Measurements from ENCODE around the gene CLEC3B. TPM values are rescaled to one million over a fixed set of nuclear protein-coding genes. Genes with fewer than 3 reads are reported as not detected.
A peak's percentile ranks its signal among the peaks of the same experiment; 100 is the strongest.

The CLEC3B gene
- total and polyA plus RNA-seq, 2 of the 8 experiments (the other 6 are each of a cell fraction or from before 2014, with no cell fraction given) = 0.32 TPM; not detected in 1

- Histone ChIP-seq H3K18ac (ENCODE audit: extremely low read depth, low read length) (no peak overlapping the region), H2BK5ac (ENCODE audit: low read depth, low read length) (no peak overlapping the region), H3K27ac (ENCODE audit: low read depth, low read length) (no peak overlapping the region), H3K4me2 (ENCODE audit: insufficient read depth in 1 of 2, low read depth in 2 of 2, low read length in 2 of 2) (no peak overlapping the region), H3K27me3 (replicated peaks in 1 of 4; ENCODE audit: control insufficient read depth in 3 of 4, extremely low read depth in 1 of 4, insufficient read depth in 3 of 4, low read length in 3 of 4) (peaks cover 4 to 8% (median 7%) of the 10 kb centered on the region in 4 experiments), H3K56ac (replicated peaks; ENCODE audit: insufficient read length, low read depth, low read length) (no peak overlapping the region), H3K36me3 (ENCODE audit: control insufficient read depth in 2 of 4, insufficient read depth in 4 of 4, low read length in 3 of 4) (no peaks in the 10 kb centered on the region), H2BK12ac (ENCODE audit: low read depth, low read length) (no peak overlapping the region), H2AK5ac (ENCODE audit: low read depth, low read length) (peak overlapping the region; percentile 44; the same call in 1 of the 2 replicates), H4K5ac (ENCODE audit: insufficient read length, low read depth, low read length) (no peak overlapping the region), H2BK15ac (ENCODE audit: low read length) (no peak overlapping the region), H3K9me3 (ENCODE audit: insufficient read depth in 2 of 2, low read depth in 1 of 2, low read length in 1 of 2) (no peaks in the 10 kb centered on the region), H3K79me2 (ENCODE audit: control insufficient read depth in 1 of 2, insufficient read depth in 2 of 2, low read length in 2 of 2) (no peaks in the 10 kb centered on the region), H3K23me2 (ENCODE audit: low read depth, low read length) (no peaks in the 10 kb centered on the region), H4K20me1 (replicated peaks in 1 of 2; ENCODE audit: control insufficient read depth in 1 of 2, insufficient read depth in 2 of 2, low read length in 2 of 2) (no peaks in the 10 kb centered on the region), H2BK120ac (replicated peaks; ENCODE audit: low read depth, low read length) (no peak overlapping the region), H3K14ac (ENCODE audit: insufficient read length) (no peak overlapping the region), H2BK20ac (ENCODE audit: low read length) (no peak overlapping the region), H4K8ac (ENCODE audit: extremely low read depth, insufficient read depth, low read length) (no peak overlapping the region), H3K4me3 (ENCODE audit: extremely low read depth in 1 of 4, insufficient read depth in 2 of 4, low read depth in 3 of 4, low read length in 4 of 4) (no peak overlapping the region), H3K9ac (replicated peaks in 1 of 4; ENCODE audit: extremely low read depth in 1 of 4, low read depth in 3 of 4, low read length in 3 of 4) (no peak overlapping the region), H3K4me1 (replicated peaks in 1 of 4; ENCODE audit: control insufficient read depth in 3 of 4, insufficient read depth in 4 of 4, low read length in 3 of 4) (peaks cover 0 to 4% (median 1%) of the 10 kb centered on the region in 4 experiments; a peak in 2 of 7 replicates), H3K4ac (replicated peaks; ENCODE audit: insufficient read length, low read depth, low read length) (no peak overlapping the region), H4K91ac (replicated peaks; ENCODE audit: insufficient read length, low read length) (no peak overlapping the region), H3K79me1 (ENCODE audit: low read depth, low read length) (no peaks in the 10 kb centered on the region), H3K23ac (ENCODE audit: insufficient read length) (no peak overlapping the region), H2AFZ (ENCODE audit: low read length) (no peak overlapping the region)
- no peak for DNase-seq (ENCODE audit: low read depth in 1 of 2, low spot score in 2 of 2)
- POLR2A ChIA-PET (ENCODE audit: partially characterized antibody) = interaction anchor here (1.6 kb wide), 1 partner anchor 167 kb away, joined by 3 read pairs; no protein-coding TSS in a partner anchor
- FAIRE-seq = no peak
- CTCF ChIA-PET (ENCODE audit: partially characterized antibody) = interaction anchor here (0.7 to 13.7 kb wide), 47 partner anchors 10 to 888 kb away, joined by 3 to 263 read pairs (median 6); no protein-coding TSS in a partner anchor
- WGBS, 2 experiments (ENCODE audit: extremely low coverage in 1 of 2, insufficient coverage in 1 of 2, insufficient read length in 1 of 2, insufficient replicate concordance in 2 of 2, low coverage in 1 of 2, low lambda C conversion rate in 2 of 2, missing lambda C conversion rate in 1 of 2) = 83% methylated on average over 2 of the region's 2 CpGs; no CpG with 5 or more reads in 1 of the 2 experiments
- TF ChIP-seq NANOG (IDR thresholded peaks at IDR 0.05; ENCODE audit: insufficient read depth, low read depth, low read length, poor library complexity, severe bottlenecking) = no peak
- no peak for TF ChIP-seq RAD21 (IDR thresholded peaks at IDR 0.05 in 1 of 2, conservative IDR thresholded peaks at IDR 0.05 in 1 of 2; ENCODE audit: low read depth in 2 of 2, low read length in 2 of 2)
- TF ChIP-seq SIX5 (IDR thresholded peaks at IDR 0.05; ENCODE audit: low read depth, low read length) = no peak
- no peak for TF ChIP-seq TCF12 (IDR thresholded peaks at IDR 0.05; ENCODE audit: low read depth, low read length)
- no peak for TF ChIP-seq MAFK (IDR thresholded peaks at IDR 0.05; ENCODE audit: low read depth, low read length)
- TF ChIP-seq CEBPB (IDR thresholded peaks at IDR 0.05; ENCODE audit: low read depth, low read length) = no peak
- no peak for TF ChIP-seq ATF3 (IDR thresholded peaks at IDR 0.05; ENCODE audit: insufficient read depth, low read depth, low read length)
- TF ChIP-seq SIN3A (conservative IDR thresholded peaks at IDR 0.05 in 1 of 2, IDR thresholded peaks at IDR 0.05 in 1 of 2; ENCODE audit: low read depth in 1 of 2, low read length in 2 of 2) = no peak
- no peak for TF ChIP-seq NRF1 (IDR thresholded peaks at IDR 0.05; ENCODE audit: low read depth, low read length)
- no peak for TF ChIP-seq CTBP2 (IDR thresholded peaks at IDR 0.05; ENCODE audit: borderline replicate concordance, insufficient read depth, insufficient read length, low read length)
- no peak for TF ChIP-seq POLR2A (IDR thresholded peaks at IDR 0.05; ENCODE audit: control extremely low read depth in 1 of 2, low read depth in 2 of 2, low read length in 2 of 2)
Observed at GRCh38 chr3:45041666-45042065, 15.6 kb downstream of the CLEC3B start.
